Hepatocyte (in vitro differentiated cells): ENCODE results near the gene MEGF10. TPM values are rescaled to one million over a fixed set of nuclear protein-coding genes. Genes with fewer than 3 reads are reported as not detected.

Source experiments
- DNase-seq: peaks from one replicate; pipeline ENCODE4 v3.0.0-alpha.2; 2016; ENCODE audit warnings: low spot score
- H2AFZ ChIP-seq: fragments of 200-600 bp; sonication (generic); 2 replicates; pipeline ENCODE4 v1.6.0; 2016; ENCODE audit warnings: antibody characterized with exemption, mild to moderate bottlenecking
- H3K27ac ChIP-seq: fragments of 200-600 bp; sonication (generic); 2 replicates; pipeline ENCODE4 v1.5.1; 2016; ENCODE audit warnings: mild to moderate bottlenecking
- H3K27me3 ChIP-seq: fragments of 200-600 bp; sonication (generic); 2 replicates; pipeline ENCODE4 v1.6.1; 2016
- H3K36me3 ChIP-seq: fragments of 200-600 bp; sonication (generic); replicated peaks from 2 replicates; pipeline ENCODE4 v1.5.1; 2016; ENCODE audit warnings: low read depth; ENCODE audit not compliant: insufficient read depth
- H3K4me1 ChIP-seq: fragments of 200-600 bp; sonication (generic); 2 replicates; pipeline ENCODE4 v1.5.1; 2016; ENCODE audit warnings: mild to moderate bottlenecking, moderate library complexity; ENCODE audit not compliant: insufficient read depth
- H3K4me2 ChIP-seq: fragments of 200-600 bp; sonication (generic); 2 replicates; pipeline ENCODE4 v1.6.0; 2016
- H3K4me3 ChIP-seq: fragments of 200-600 bp; sonication (generic); 2 replicates; pipeline ENCODE4 v1.5.1; 2016; ENCODE audit warnings: mild to moderate bottlenecking
- H3K79me2 ChIP-seq: fragments of 200-600 bp; sonication (generic); 2 replicates; pipeline ENCODE4 v1.6.0; 2017; ENCODE audit warnings: mild to moderate bottlenecking
- H3K9me2 ChIP-seq: fragments of 200-600 bp; sonication (generic); replicated peaks from 2 replicates; pipeline ENCODE4 v1.6.0; 2017; ENCODE audit warnings: mild to moderate bottlenecking; ENCODE audit not compliant: insufficient read depth
- H3K9me3 ChIP-seq: fragments of 200-600 bp; sonication (generic); 2 replicates; pipeline ENCODE4 v1.5.1; 2016; ENCODE audit warnings: low read depth, mild to moderate bottlenecking
- H4K20me1 ChIP-seq: fragments of 200-600 bp; sonication (generic); 2 replicates; pipeline ENCODE4 v1.6.0; 2016; ENCODE audit warnings: mild to moderate bottlenecking; ENCODE audit not compliant: insufficient read depth, poor library complexity, severe bottlenecking
- CTCF ChIP-seq: fragments of 200-600 bp; sonication (generic); IDR thresholded peaks from 2 replicates; pipeline ENCODE4 v1.5.1; 2016; ENCODE audit warnings: antibody characterized with exemption, mild to moderate bottlenecking; ENCODE audit not compliant: poor library complexity
- EZH2 ChIP-seq: fragments of 200-600 bp; sonication (generic); IDR thresholded peaks from 2 replicates; pipeline ENCODE4 v1.6.1; 2016; ENCODE audit warnings: antibody characterized with exemption, mild to moderate bottlenecking, borderline replicate concordance
- EZH2phosphoT487 ChIP-seq: fragments of 200-600 bp; sonication (generic); IDR thresholded peaks from one replicate; pipeline ENCODE4 v1.6.1; 2018; ENCODE audit warnings: antibody characterized with exemption, mild to moderate bottlenecking, low read depth, moderate library complexity; ENCODE audit not compliant: unreplicated experiment, severe bottlenecking
- WGBS: methylation state at CpG from one replicate; pipeline ENCODE4 v1.1.6; 2016; ENCODE audit warnings: low lambda C conversion rate; ENCODE audit errors: missing lambda C conversion rate; 5-methylcytosine and 5-hydroxymethylcytosine counted together
- polyA plus RNA-seq: library from polyadenylated mRNA; unstranded; fragments of >200 nt; fragmentation: Nextera tagmentation; extraction: Ambion mirVana; gene quantifications from 2 replicates; pipeline ENCODE4 v1.2.1, GENCODE V29; 2016
- total RNA-seq: library from RNA; depleted of rRNA; stranded (reverse); fragments of >200 nt; gene quantifications from 2 replicates; pipeline ENCODE4 v1.2.3, GENCODE V29; 2014

The MEGF10 gene
- total and polyA plus RNA-seq, 2 experiments from 2014 or later = 1.7 to 6.7 TPM

DNA sequence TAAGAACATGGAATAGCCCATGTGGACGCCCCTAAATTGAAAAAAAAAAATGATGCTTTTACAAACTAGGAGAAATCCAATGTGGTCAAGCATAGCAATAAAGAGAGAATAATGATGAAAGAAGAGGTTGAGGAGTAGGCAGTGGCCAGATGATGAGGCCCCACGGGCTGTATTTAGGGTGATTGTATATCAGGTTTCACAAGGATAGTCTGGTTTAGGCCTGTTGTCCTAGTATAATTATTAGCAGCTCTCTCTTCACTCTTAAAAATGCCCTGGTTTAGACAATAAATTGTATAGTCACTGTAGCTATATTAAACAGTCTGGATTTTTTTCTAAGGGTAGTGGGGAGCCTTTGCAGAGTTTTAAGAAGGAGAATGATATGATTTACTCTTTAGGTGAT, 124.4 kb downstream of the MEGF10 start:
- TF ChIP-seq EZH2 (no peak), EZH2phosphoT487 (no peak), CTCF (no peak)
- no peaks in the 10 kb centered on the region for H3K79me2 ChIP-seq
- peaks cover 5% of the 10 kb centered on the region for H3K4me1 ChIP-seq
- no peaks in the 10 kb centered on the region for H3K9me2 ChIP-seq
- no peak overlapping the region for H3K4me2 ChIP-seq
- no peaks in the 10 kb centered on the region for H3K27me3 ChIP-seq
- H3K36me3 ChIP-seq = no peaks in the 10 kb centered on the region
- H4K20me1 ChIP-seq = no peaks in the 10 kb centered on the region
- WGBS = 53% methylated on average over 2 of the region's 2 CpGs
- no peaks in the 10 kb centered on the region for H3K9me3 ChIP-seq
- H3K4me3 ChIP-seq = no peak overlapping the region
- DNase-seq = no peak
- H3K27ac ChIP-seq = no peak overlapping the region
- no peak overlapping the region for H2AFZ ChIP-seq

GRCh38 chr5:127416906-127417305, 126.3 kb downstream of the MEGF10 start:
- no peak for DNase-seq
- peaks cover 5% of the 10 kb centered on the region for H3K4me1 ChIP-seq
- H3K4me2 ChIP-seq = no peak overlapping the region
- H3K4me3 ChIP-seq = no peak overlapping the region
- H3K36me3 ChIP-seq = no peaks in the 10 kb centered on the region
- H3K9me3 ChIP-seq = no peaks in the 10 kb centered on the region
- no peaks in the 10 kb centered on the region for H3K79me2 ChIP-seq
- 95% methylated on average over 4 of the region's 4 CpGs for WGBS
- TF ChIP-seq EZH2 (no peak), EZH2phosphoT487 (no peak), CTCF (no peak)
- H3K27ac ChIP-seq = no peak overlapping the region
- H2AFZ ChIP-seq = no peak overlapping the region
- H3K9me2 ChIP-seq = no peaks in the 10 kb centered on the region
- no peaks in the 10 kb centered on the region for H3K27me3 ChIP-seq
- no peaks in the 10 kb centered on the region for H4K20me1 ChIP-seq

- 90% methylated on average over 2 of the region's 2 CpGs for WGBS
- Histone ChIP-seq H3K9me3 (no peaks in the 10 kb centered on the region), H3K27me3 (no peaks in the 10 kb centered on the region), H3K79me2 (no peaks in the 10 kb centered on the region), H3K9me2 (no peaks in the 10 kb centered on the region), H2AFZ (no peak overlapping the region), H3K4me2 (no peak overlapping the region), H4K20me1 (no peaks in the 10 kb centered on the region), H3K27ac (no peak overlapping the region), H3K4me1 (peaks cover 5% of the 10 kb centered on the region), H3K4me3 (no peak overlapping the region), H3K36me3 (no peaks in the 10 kb centered on the region)
- DNase-seq = no peak
- TF ChIP-seq EZH2 (no peak), CTCF (no peak), EZH2phosphoT487 (no peak)
Observed at GRCh38 chr5:127417528-127417927, 126.9 kb downstream of the MEGF10 start.

DNA sequence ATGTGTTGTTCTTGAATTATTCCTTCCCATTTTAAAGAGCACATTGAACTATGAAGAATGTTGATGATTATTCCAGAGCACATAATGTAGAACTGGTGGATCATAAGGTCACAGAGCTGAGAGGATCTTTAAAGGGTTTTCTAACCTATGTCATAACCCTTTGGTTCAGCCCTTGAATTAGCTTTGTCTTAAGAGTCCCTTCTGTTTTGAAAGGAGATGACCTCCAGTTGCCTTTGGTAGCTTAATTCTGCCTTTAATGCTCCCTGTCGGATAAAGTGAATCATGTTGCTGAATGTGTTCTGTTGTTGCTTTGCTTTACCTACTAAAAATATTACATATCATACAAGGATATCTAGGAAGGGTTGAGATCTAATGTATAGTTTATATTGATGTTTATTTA, 127.8 kb downstream of the MEGF10 start:
- Histone ChIP-seq H3K79me2 (no peaks in the 10 kb centered on the region), H2AFZ (no peak overlapping the region), H3K36me3 (no peaks in the 10 kb centered on the region), H3K4me1 (peaks cover 5% of the 10 kb centered on the region), H3K9me2 (no peaks in the 10 kb centered on the region), H4K20me1 (no peaks in the 10 kb centered on the region), H3K27me3 (no peaks in the 10 kb centered on the region), H3K27ac (no peak overlapping the region), H3K9me3 (no peaks in the 10 kb centered on the region), H3K4me3 (no peak overlapping the region), H3K4me2 (no peak overlapping the region)
- whole genome bisulfite sequencing = 57% methylated on average over 1 of the region's 1 CpG
- no peak for TF ChIP-seq CTCF
- no peak for TF ChIP-seq EZH2phosphoT487
- TF ChIP-seq EZH2 = no peak
- no peak for DNase-seq
